ENCODE measurements around the gene GMNC. TPM values are rescaled to one million over a fixed set of nuclear protein-coding genes. Genes with fewer than 3 reads are reported as not detected.

GMNC gene
- polyA plus RNA-seq, 3 donors from 2014 or later = not detected

GRCh38 chr3:190867071-190867470, 4.6 kb upstream of the GMNC start:
- Mint-ChIP-seq H3K36me3 (peaks cover 0 to 4% (median 3%) of the 10 kb centered on the region in 3 donors), H3K4me3 (no peak overlapping the region), H3K27ac (no peak overlapping the region), H3K27me3 (ENCODE audit: low read depth in 3 of 3) (peaks cover 1 to 9% (median 6%) of the 10 kb centered on the region in 3 donors), H3K9me3 (peaks cover 0 to 10% (median 3%) of the 10 kb centered on the region in 6 donors), H3K4me1 (no peaks in the 10 kb centered on the region)
- no peak for DNase-seq

- Mint-ChIP-seq H3K4me1 (no peaks in the 10 kb centered on the region), H3K4me3 (no peak overlapping the region), H3K9me3 (peaks cover 0 to 14% (median 4%) of the 10 kb centered on the region in 6 donors), H3K36me3 (peaks cover 0 to 5% (median 3%) of the 10 kb centered on the region in 3 donors), H3K27ac (no peak overlapping the region), H3K27me3 (ENCODE audit: low read depth in 3 of 3) (peaks cover 1 to 11% (median 8%) of the 10 kb centered on the region in 3 donors)
- no peak for DNase-seq
Measured at GRCh38 chr3:190865828-190866227, 3.3 kb upstream of the GMNC start.

- H3K9me3 Mint-ChIP-seq = peaks cover 0 to 14% (median 4%) of the 10 kb centered on the region in 6 donors
- no peak overlapping the region for H3K4me3 Mint-ChIP-seq
- H3K27ac Mint-ChIP-seq = no peak overlapping the region
- no peak for DNase-seq
- H3K4me1 Mint-ChIP-seq = no peaks in the 10 kb centered on the region
- peaks cover 1 to 13% (median 8%) of the 10 kb centered on the region in 3 donors for H3K27me3 Mint-ChIP-seq (ENCODE audit: low read depth in 3 of 3)
- peaks cover 0 to 5% (median 3%) of the 10 kb centered on the region in 3 donors for H3K36me3 Mint-ChIP-seq
Measured at GRCh38 chr3:190865419-190865818, 2.9 kb upstream of the GMNC start.

GRCh38 chr3:190864002-190864401, 1.5 kb upstream of the GMNC start:
- H3K27me3 Mint-ChIP-seq (ENCODE audit: low read depth in 3 of 3) = peaks cover 1 to 13% (median 8%) of the 10 kb centered on the region in 3 donors
- H3K9me3 Mint-ChIP-seq = peaks cover 0 to 14% (median 4%) of the 10 kb centered on the region in 6 donors
- no peak overlapping the region for H3K4me3 Mint-ChIP-seq
- DNase-seq = no peak
- H3K4me1 Mint-ChIP-seq = no peaks in the 10 kb centered on the region
- no peak overlapping the region for H3K27ac Mint-ChIP-seq
- H3K36me3 Mint-ChIP-seq = peaks cover 0 to 5% (median 3%) of the 10 kb centered on the region in 3 donors

GRCh38 chr3:190863119-190863465, 598 bp upstream of the GMNC start:
- peaks cover 0 to 5% (median 3%) of the 10 kb centered on the region in 3 donors for H3K36me3 Mint-ChIP-seq
- no peaks in the 10 kb centered on the region for H3K4me1 Mint-ChIP-seq
- DNase-seq = no peak
- no peak overlapping the region for H3K27ac Mint-ChIP-seq
- peaks cover 0 to 19% (median 4%) of the 10 kb centered on the region in 6 donors for H3K9me3 Mint-ChIP-seq
- peaks cover 3 to 13% (median 8%) of the 10 kb centered on the region in 3 donors for H3K27me3 Mint-ChIP-seq (ENCODE audit: low read depth in 3 of 3)
- peak overlapping the region in 4 of 5 donors; percentile 30 to 55 (median 48) for H3K4me3 Mint-ChIP-seq

GRCh38 chr3:190860521-190860920, 2.0 kb downstream of the GMNC start:
- Mint-ChIP-seq H3K4me1 (no peaks in the 10 kb centered on the region), H3K36me3 (peaks cover 0 to 5% (median 3%) of the 10 kb centered on the region in 3 donors), H3K27ac (no peak overlapping the region), H3K4me3 (no peak overlapping the region), H3K9me3 (peaks cover 2 to 19% (median 4%) of the 10 kb centered on the region in 6 donors), H3K27me3 (ENCODE audit: low read depth in 3 of 3) (peaks cover 3 to 13% (median 10%) of the 10 kb centered on the region in 3 donors)
- DNase-seq = no peak

GRCh38 chr3:190855151-190855550, 7.3 kb downstream of the GMNC start:
- Mint-ChIP-seq H3K27ac (no peak overlapping the region), H3K4me1 (no peaks in the 10 kb centered on the region), H3K36me3 (no peaks in the 10 kb centered on the region), H3K9me3 (peaks cover 0 to 15% (median under 1%) of the 10 kb centered on the region in 6 donors), H3K4me3 (no peak overlapping the region), H3K27me3 (ENCODE audit: low read depth in 3 of 3) (peaks cover 1 to 2% (median 1%) of the 10 kb centered on the region in 3 donors)
- no peak for DNase-seq

GRCh38 chr3:190854062-190854461, 8.4 kb downstream of the GMNC start:
- Mint-ChIP-seq H3K9me3 (peaks cover 0 to 18% (median under 1%) of the 10 kb centered on the region in 6 donors), H3K36me3 (no peaks in the 10 kb centered on the region), H3K4me1 (no peaks in the 10 kb centered on the region), H3K27me3 (ENCODE audit: low read depth in 3 of 3) (peaks cover 1 to 2% (median 1%) of the 10 kb centered on the region in 3 donors), H3K27ac (no peak overlapping the region), H3K4me3 (no peak overlapping the region)
- no peak for DNase-seq

GRCh38 chr3:190853464-190853863, 9.0 kb downstream of the GMNC start:
- H3K9me3 Mint-ChIP-seq = peaks cover 0 to 14% (median 1%) of the 10 kb centered on the region in 6 donors
- no peak overlapping the region for H3K27ac Mint-ChIP-seq
- H3K27me3 Mint-ChIP-seq (ENCODE audit: low read depth in 3 of 3) = peaks cover 1 to 2% (median 1%) of the 10 kb centered on the region in 3 donors
- no peak for DNase-seq
- H3K4me1 Mint-ChIP-seq = no peaks in the 10 kb centered on the region
- no peak overlapping the region for H3K4me3 Mint-ChIP-seq
- H3K36me3 Mint-ChIP-seq = no peaks in the 10 kb centered on the region

GRCh38 chr3:190849607-190850006, 12.9 kb downstream of the GMNC start:
- Mint-ChIP-seq H3K27ac (no peak overlapping the region), H3K9me3 (peaks cover 0 to 9% (median under 1%) of the 10 kb centered on the region in 6 donors), H3K4me3 (no peak overlapping the region), H3K27me3 (ENCODE audit: low read depth in 3 of 3) (peaks cover 0 to under 1% (median 0%) of the 10 kb centered on the region in 3 donors), H3K4me1 (no peaks in the 10 kb centered on the region), H3K36me3 (no peaks in the 10 kb centered on the region)
- DNase-seq = no peak

- Mint-ChIP-seq H3K4me3 (no peak overlapping the region), H3K27ac (no peak overlapping the region), H3K4me1 (no peaks in the 10 kb centered on the region), H3K9me3 (peaks cover 0 to 7% (median under 1%) of the 10 kb centered on the region in 6 donors), H3K36me3 (no peaks in the 10 kb centered on the region), H3K27me3 (ENCODE audit: low read depth in 3 of 3) (no peaks in the 10 kb centered on the region)
- no peak for DNase-seq
Measured at GRCh38 chr3:190848870-190849269, 13.6 kb downstream of the GMNC start.

GRCh38 chr3:190847436-190847835, 15.1 kb downstream of the GMNC start:
- no peak for DNase-seq
- H3K9me3 Mint-ChIP-seq = peaks cover 0 to 7% (median under 1%) of the 10 kb centered on the region in 6 donors
- H3K36me3 Mint-ChIP-seq = no peaks in the 10 kb centered on the region
- no peaks in the 10 kb centered on the region for H3K4me1 Mint-ChIP-seq
- H3K4me3 Mint-ChIP-seq = no peak overlapping the region
- no peaks in the 10 kb centered on the region for H3K27me3 Mint-ChIP-seq (ENCODE audit: low read depth in 3 of 3)
- no peak overlapping the region for H3K27ac Mint-ChIP-seq

- peaks cover 0 to 2% (median 0%) of the 10 kb centered on the region in 3 donors for H3K27me3 Mint-ChIP-seq (ENCODE audit: low read depth in 3 of 3)
- DNase-seq = no peak
- H3K9me3 Mint-ChIP-seq = peaks cover 5 to 20% (median 9%) of the 10 kb centered on the region in 6 donors
- no peak overlapping the region for H3K27ac Mint-ChIP-seq
- no peaks in the 10 kb centered on the region for H3K36me3 Mint-ChIP-seq
- no peaks in the 10 kb centered on the region for H3K4me1 Mint-ChIP-seq
- H3K4me3 Mint-ChIP-seq = no peak overlapping the region
Measured at GRCh38 chr3:190840146-190840545, 22.3 kb downstream of the GMNC start.

GRCh38 chr3:190831225-190831624, 31.3 kb downstream of the GMNC start:
- no peak for DNase-seq
- Mint-ChIP-seq H3K4me1 (no peaks in the 10 kb centered on the region), H3K27me3 (ENCODE audit: low read depth in 3 of 3) (peaks cover 0 to 1% (median 0%) of the 10 kb centered on the region in 3 donors)

GRCh38 chr3:190830031-190830430, 32.5 kb downstream of the GMNC start:
- Mint-ChIP-seq H3K4me3 (no peak overlapping the region), H3K27ac (no peak overlapping the region), H3K4me1 (no peaks in the 10 kb centered on the region), H3K36me3 (no peaks in the 10 kb centered on the region), H3K27me3 (ENCODE audit: low read depth in 3 of 3) (peaks cover 0 to 1% (median 0%) of the 10 kb centered on the region in 3 donors), H3K9me3 (peaks cover 0 to 30% (median 12%) of the 10 kb centered on the region in 6 donors)
- DNase-seq = no peak

More at GRCh38 chr3:190831225-190831624, 31.3 kb downstream of the GMNC start:
- H3K9me3 Mint-ChIP-seq = peaks cover under 1 to 31% (median 13%) of the 10 kb centered on the region in 6 donors
- no peak overlapping the region for H3K27ac Mint-ChIP-seq
- H3K36me3 Mint-ChIP-seq = no peaks in the 10 kb centered on the region
- H3K4me3 Mint-ChIP-seq = no peak overlapping the region
